GM18861 (cell line): Measurements from ENCODE around the gene IQCM.
A peak's percentile ranks its signal among the peaks of the same experiment; 100 is the strongest.

ENCODE experiments used
- ATAC-seq: cut with Tn5 transposase; IDR thresholded peaks from one replicate; pipeline ENCODE4 v1.9.1; 2021; ENCODE audit not compliant: unreplicated experiment

The IQCM gene

DNA sequence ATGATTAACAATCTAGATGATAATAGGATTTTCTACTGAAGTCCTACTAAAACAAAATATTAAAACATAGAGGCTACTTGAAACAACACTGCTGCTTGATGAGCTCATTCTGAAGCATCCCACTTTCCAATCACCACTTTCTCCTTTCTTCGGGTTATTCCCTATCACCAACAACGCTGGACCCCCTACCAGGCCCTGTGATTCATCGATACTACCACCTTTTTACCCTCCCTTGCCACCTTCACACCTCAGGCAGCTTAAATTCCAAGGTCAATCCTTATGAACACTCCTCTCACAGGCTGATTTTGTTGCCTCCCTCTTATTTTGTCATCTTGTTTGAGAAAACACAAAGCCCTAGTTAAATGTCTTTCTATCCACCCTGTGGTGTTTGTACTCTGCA lies 102.6 kb downstream of the IQCM start:
- ATAC-seq: no peak

DNA sequence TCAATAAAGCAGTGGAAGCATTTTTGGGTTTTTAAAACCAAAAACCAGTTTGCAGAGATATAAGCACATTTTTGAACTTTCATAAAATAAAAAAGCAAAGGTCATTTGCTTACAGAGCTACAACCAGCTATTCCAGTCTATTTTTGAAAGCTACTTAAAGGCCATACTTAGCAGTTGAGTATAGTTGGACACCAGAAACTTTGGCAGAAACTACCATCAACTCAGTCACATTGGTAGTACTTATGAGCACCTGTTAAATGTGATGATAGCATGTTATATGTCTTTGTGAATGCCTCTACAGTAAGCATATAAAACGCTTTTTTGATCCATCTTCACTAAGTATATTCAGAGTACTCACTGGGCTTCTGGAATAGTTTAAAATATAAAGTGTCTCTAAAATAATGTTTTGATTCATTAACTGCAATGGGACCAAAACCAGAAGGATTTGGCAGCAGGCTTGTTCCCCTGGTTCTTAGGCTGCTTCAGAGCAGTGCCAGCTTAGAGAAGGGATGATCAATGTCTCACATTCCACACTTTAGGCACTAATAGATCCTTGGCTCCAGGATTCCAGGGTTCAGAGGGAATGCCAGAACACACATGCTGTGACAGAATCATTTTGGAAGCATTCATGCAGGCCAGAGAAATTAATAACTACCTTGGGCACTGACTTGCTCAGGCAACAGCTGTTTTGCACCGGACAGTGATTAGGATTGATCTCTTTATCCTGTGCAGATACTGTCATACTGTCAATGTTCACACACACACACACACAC lies 103.9 kb downstream of the IQCM start:
- ATAC-seq: no peak

DNA sequence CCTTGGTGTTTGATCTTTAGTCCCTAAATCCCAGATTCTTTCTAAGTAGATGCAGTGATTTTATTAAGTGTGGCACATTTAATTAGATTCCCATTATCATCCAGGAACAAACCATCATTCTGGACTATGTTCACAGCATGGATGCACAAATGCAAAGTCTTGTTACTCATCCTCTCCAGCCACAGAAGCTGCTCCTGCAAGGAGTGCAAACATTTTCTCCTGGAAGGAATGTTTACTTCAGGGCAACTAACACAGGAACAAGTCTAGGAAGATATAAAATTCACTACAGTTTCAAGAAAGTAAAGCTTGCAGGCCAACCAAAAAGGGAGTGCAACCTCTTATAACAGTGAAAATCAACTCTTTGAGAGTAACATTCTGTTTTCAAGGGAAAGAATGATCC lies 106.0 kb downstream of the IQCM start:
- no peak for ATAC-seq

DNA sequence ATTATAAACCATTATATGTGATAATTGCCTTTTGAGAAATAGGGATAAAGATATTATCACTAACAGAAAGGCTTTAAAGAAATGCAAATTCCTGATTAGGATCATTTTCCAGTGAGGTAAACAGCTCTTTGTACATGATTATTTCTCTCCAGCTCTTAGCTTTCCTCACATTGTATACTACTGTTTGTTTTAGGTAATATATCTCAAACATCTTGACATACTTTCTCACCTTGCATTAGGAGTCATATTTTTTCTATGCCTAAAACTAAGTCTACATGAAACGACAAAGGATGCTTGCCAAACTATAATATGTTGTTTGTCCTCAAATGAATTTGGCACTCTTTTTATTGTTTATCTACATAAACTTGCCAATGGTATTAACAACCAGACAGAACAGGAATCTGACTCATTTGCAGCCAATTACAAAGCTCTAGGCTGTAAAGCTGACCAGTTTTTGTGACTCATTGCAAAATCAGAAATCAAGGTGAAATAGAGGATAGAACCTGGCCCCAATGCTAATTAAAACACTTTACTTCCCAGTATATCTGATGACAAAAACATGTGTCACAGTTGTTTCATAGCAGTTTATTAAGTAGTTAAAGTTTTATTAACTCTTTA lies 107.0 kb downstream of the IQCM start:
- ATAC-seq: no peak

DNA sequence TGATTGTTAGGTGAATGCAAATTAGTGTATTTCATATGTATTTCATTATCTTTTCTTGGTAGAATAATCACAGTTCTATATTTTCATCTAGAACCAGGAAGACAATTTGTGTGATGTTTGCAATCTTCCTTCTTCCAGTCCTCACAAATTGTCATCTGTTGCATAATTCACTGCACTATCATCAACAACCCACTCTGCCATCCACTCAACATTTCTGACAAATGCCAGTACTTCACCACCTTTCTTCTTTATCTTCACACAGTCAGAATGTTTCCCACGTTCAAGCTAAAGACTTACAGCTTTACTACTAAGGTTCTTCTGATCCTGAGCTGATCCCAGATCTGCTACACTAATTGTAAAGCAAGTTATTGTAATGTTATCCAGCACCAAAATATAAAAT lies 107.8 kb downstream of the IQCM start:
- ATAC-seq: no peak

DNA sequence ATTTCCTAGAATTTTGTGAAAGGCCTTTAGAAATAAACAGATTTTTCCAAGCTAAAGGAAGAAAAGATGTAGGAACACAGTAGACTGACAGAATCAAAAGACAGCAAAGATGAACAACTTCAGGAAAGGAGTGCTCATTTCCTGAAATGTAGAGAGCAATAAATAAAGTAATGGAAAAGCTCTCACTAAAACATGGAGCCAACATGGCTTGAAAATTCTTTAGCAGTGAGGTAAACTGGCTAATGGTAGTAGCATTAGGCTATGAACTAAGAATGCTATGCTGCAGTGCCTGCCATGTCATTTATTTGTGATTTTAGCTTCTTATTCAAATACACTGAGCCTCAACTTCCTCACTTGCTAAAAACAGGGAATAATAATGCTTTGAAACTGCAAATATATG lies 108.7 kb downstream of the IQCM start:
- ATAC-seq: no peak

DNA sequence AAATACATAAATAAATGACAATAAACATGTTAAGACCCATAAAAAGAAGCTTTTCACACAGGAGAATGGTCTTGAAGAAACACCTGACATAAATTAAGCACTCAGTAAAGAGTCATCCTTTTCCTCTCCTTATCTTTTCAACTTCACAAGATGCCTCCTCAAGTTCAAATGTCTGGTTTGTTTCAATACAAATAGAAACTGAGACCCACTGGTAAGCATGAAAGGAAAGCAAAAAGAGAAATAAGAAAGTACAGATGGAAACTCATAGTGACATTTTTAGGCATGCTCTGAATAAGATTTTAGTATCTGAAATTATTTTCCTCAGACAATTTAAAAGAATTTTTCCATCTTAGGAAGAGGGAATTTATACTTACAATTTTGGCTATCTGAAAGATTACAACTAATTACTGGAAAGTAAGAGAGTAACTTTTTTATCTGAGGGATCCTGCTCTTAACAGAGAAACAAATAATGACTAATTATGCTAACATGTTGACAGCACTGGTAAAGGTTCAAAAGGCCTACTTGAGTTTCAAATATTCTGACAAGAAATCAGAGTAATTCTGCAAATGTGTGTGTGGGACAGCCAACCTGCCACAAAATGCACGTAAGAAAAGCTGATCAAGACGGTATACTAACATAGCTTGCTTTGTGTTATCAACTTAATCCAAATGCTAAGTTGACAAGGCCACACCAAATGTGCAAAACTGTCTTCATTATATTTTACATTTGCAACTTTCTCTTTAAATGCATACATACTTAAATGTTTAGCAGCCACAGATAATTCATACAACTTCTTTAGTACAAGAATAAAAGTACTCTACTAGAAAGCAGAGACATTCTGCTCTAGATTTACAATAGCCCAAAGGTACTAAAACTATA lies 113.0 kb downstream of the IQCM start:
- no peak for ATAC-seq

DNA sequence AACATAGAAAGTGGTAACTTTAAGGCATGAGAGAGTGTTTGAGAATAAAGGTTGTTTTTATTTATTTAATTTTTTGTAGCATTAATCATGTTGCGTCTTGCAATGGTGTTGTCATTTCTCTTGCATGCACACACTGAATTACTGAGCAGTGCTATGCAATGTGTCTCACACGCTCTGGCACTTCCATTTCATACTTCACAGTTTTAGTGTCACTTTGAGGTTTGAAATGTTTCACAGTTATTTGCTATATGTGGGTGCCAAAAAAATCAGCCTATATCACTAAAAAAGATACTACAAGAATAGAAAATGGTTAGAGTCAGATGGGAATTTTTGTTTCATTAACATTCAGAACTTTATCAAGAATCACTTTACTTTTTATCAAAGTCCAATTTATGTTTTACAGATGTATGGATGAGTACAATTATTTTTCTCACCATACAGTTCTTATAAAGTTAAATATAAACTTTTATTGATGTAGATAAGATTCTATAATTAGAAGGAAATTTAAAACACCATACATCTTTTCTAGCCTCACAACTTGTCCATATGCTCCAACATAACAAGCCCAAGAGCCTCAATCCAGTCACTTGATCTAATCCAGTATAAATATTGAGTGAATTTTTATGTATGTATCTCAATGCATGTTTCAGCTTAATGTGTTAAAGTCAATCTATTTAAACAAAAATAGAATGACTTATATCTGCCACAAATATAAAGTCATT lies 114.0 kb downstream of the IQCM start:
- no peak for ATAC-seq

DNA sequence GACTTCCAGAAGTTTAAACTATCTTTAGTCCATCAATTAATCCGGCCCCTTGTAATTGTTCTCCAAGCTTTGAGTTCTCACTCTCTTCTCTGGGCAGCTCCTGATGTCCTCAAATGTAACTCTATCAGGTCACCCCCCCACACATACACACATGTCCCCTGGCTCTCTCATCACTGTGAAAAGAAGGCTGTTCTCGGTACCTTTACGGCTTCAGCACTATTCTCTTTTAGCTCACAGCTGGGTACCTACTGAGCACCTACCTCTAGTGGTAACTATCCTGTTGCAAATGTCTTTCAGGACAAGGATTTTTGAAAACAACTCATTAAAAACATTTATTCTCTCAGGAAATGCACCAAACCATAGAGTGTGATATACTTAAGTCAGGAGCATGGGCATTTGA lies 115.4 kb downstream of the IQCM start:
- ATAC-seq: no peak

DNA sequence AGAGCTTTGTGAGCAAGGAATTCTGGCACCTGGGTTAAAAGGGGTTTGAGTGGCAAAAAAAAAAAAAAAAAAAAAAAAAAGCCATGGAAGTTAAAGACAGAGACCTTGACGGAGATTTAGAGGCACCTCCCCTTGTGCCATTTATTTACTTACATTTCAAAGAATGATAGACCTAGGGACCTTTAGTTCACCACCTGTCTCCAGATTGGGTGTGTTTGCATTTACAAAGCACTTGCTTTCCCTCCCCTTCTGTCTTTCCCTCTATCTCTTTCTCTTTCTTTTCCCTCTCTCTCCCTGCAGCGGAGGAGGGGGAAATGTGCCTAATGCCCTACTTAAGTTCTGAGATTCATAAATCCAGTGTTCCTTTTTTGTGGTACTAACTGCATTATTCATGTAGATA lies 116.0 kb downstream of the IQCM start:
- no peak for ATAC-seq

DNA sequence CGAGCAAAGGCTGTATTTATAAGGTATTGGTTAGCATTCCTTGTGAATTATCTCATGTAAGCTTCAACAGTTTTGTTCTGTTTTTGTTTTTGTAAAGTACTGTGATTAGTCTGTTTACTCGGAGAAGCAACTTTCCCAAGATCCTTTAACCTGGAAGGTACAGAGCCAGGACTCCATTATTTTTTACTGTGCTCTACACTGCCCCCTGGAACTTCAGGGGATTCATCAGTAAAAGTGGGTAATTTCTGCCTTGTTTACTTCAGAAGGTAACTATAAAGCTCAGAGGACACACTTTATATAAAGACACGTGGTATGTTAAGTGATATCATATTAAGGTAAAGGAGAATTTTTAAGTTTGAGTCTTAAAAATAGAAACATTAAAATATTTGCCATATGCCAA lies 124.9 kb downstream of the IQCM start:
- no peak for ATAC-seq

DNA sequence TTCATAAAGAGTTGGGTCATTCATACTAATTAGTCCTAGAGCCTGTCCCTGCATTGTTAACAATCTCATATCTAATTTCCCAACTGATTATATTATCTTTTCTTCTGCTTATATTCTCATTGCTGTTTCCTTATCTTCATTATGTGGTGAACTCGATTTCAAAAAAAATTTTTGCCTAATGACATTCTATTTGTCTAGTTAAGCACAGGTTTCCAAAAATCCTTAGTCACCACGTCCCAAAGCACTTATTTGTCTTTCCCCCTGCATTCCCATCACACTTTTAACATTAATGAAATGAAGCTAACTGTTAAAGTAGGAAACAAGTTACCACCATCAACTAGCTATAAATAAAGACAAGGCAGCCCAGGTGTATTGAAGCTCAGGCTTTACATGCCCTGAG lies 131.1 kb downstream of the IQCM start:
- ATAC-seq: no peak

DNA sequence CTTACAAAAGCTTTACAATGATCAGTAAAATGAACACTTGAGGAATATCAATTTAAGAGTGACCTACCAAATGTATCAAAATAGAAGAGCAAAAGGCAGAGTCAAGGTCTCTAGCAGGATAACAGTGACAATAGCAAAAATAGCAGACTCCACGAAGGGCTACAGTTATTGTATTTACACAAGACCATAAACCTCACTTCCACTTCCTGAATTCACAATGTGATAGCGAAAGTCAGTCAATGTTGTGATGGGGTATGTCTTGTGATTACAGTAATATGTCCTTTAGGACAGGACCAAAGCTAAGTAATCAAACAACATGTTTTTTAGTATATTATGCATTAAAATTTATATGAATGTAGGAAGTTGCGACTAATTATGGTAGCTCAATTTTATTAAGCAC lies 139.6 kb downstream of the IQCM start:
- peak; percentile 64 for ATAC-seq

DNA sequence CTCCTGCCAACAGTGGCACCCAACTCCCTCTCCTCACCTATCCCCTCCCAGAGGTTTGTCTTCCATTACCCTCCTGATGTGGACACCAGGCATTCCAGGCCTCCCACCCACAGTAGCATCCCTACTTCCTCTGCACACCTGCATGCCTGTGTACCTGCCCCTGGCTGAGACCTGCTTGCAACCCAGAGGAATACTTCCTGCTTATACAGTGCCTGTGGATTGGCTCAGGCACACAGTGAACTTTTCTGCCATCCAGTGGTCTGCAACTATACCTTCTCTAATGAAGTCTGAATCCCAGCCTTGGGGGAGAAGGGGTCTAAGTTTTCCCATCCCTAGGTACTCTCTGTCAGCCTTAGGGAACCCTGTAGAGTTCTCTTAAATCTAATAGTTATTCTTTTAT lies 169.9 kb downstream of the IQCM start:
- ATAC-seq: no peak

DNA sequence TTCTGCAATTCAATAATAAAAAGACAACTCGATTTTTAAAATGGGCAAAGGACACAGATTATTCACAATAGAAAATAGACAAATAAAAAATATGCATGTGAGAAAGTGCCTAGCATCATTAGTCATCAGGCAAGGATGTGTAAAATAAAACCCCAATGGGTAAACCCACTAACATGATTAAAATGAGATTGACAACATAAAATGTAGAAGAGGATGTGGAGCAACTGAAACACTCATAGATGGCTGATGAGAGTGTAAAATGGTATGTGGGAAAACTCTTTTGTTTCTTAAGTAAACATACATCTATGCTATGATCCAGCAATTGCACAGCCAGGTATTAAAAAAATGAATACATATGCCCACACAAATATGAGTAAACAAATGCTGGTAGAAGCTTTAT lies 177.6 kb downstream of the IQCM start:
- no peak for ATAC-seq

DNA sequence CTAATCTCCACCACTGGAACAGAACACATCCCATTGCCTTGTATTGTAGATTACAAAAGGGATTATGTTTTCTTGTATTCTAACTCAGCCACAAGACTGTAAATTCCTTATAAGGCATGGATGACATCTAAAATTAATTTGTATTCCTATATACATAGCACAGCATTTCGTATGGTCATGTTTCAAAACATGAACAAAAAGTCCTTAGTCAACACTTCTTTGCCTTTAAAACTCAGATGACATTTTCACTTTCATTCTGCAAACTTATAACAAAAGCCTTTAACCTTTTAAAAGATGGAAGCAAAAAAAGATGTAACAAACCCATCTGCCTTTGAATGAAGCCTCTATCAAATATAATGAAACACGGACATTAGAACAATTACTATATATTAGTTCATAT lies 181.3 kb downstream of the IQCM start:
- ATAC-seq: no peak

DNA sequence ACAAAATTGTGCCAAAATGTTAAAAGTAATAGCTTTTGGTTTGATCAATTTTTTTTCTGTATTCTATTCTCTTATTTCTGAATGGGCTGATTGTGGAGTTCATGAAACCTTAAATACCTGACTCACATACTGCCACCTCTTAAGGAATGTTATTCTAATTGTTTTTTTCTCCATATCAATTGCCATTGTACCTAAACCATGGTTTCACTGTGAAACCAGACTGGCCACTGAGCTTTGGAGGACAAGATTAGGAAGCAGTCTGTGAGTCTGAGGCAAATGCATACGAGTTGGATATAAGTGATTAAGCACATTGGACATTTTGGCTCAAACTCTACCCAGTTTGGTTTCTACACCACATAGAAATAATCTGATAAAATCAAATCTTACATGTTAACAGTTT lies 184.0 kb downstream of the IQCM start:
- no peak for ATAC-seq

DNA sequence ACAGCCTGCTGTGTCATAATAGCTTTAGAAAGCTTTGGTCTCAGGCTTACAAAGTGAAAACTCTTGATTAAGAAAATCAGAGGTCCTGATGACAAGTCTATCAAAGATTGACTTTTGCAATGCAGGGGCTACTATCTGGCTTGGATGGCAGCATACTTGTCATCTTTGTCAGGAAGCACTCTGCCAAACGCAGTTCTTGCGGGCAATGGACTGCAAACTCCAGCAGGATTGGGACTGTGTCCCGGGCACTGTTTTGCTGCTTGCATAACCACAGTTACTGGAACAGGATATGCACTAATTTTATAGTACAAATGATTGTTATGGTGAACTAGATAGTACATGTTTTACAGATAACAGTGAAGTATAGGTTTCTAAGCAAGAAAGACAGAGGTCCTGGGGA lies 185.6 kb downstream of the IQCM start:
- ATAC-seq: no peak

DNA sequence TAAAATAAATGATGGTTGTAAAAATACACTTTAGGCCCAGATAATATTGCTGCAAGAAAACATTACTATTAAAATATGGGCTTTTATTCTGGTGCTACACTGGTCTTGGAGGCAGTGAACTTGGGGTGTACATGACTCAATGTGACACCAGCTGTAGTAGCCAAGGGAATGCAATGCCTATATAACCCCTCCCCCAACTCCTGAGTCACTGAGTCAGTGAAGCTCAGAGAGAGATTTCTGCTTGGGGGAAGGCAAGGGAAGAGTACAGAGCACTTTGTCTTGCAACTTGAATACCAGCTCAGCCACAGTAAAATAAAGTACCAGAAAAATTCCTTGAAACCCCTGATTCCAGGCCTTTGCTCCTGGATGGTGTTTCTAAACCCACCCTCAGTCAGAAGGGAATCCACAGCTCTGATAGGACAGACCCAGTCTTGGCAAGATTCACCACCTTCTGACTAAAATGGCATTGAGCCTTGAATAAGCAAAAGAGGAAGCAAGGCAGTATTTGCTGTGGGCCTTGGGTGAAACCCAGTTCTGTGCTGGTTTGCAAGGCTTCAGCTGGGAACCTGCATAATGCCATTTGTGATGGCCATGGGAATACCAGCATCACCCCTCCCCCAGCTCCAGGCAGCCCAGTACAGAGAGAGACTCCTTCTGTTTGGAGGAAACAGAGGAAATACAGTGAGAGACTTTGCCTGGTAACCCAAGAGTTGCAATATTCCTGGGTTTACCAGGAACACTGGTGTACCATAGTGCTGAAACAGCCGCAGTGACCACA lies 209.9 kb downstream of the IQCM start:
- ATAC-seq: no peak

DNA sequence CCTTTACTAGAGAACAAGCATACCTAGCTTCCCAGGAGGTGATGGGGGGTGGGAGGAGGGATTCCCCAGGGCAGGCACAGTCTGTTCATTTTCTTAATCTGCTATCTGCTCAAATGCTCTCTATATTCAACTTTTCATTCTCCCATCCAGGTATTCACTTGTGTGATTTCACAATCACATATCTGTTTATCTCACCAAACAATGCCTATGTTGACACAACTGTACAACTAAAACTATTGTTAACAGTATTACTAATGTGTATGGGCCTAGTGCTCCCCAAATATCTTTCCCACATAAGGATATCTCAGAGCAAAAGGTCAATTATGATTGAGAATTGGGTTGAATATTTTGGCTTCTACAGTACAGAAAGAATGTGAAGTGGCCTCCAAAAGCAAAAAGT lies 210.8 kb downstream of the IQCM start:
- no peak for ATAC-seq

DNA sequence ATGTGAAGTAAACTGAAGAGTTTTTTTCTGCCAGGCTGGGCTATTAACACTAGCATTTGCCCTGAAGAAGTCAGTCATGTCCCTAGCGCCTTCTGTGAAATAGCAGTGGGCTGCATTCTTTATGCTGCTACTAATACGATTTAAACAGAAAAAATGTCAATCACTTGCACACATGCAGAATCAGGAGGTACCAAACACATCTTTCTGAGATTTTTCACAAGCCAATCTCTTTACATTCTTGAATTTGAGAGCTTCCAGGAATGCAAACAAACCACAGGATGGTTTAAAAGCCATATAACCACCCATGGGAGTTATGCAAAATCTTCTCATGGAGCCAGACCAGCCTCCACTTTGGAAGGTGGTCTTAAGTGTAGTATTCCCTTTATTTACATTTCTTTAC lies 220.1 kb downstream of the IQCM start:
- no peak for ATAC-seq
